ENCODE results near the gene DENND1A.
A peak's percentile ranks its signal among the peaks of the same experiment; 100 is the strongest.

DNA sequence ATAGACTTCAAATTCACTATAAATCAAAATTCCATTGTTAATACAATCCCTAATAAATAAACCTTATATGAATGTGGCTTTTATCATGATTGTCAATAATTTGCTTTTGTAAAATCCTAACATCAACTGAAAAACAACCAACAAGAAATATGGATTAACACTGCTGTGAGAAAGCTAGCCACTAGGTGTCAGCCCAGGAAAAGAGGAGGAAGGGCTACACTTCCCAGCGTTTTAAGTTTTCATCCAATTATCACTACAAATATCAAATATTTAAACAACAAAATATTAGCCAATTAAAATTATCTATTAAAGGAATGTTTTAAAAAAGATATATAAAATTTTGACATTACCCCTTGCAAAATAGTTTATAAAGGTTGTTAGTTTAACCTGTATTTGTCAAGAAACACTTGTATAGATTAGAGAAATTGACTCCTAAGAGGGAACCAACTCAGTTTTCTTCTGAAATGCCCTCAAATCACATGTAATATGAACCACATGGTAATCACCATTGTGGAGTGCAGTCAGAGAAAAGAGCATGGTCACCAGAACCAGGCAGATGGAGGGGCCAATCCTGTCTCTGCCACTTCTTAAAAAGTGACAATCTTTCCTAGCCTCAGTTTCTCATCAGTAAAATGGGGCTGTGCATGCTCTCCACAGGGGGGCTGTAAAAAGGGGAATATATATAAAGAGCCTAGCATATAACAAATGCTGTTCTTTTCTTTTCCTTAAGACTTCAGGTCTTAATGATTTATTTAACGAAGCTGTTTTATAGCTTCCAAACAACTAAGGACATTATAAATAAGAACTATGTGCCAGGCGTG lies 385.7 kb downstream of the DENND1A start:
- TF ChIP-seq, protein P1, sequence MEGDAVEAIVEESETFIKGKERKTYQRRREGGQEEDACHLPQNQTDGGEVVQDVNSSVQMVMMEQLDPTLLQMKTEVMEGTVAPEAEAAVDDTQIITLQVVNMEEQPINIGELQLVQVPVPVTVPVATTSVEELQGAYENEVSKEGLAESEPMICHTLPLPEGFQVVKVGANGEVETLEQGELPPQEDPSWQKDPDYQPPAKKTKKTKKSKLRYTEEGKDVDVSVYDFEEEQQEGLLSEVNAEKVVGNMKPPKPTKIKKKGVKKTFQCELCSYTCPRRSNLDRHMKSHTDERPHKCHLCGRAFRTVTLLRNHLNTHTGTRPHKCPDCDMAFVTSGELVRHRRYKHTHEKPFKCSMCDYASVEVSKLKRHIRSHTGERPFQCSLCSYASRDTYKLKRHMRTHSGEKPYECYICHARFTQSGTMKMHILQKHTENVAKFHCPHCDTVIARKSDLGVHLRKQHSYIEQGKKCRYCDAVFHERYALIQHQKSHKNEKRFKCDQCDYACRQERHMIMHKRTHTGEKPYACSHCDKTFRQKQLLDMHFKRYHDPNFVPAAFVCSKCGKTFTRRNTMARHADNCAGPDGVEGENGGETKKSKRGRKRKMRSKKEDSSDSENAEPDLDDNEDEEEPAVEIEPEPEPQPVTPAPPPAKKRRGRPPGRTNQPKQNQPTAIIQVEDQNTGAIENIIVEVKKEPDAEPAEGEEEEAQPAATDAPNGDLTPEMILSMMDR (IDR thresholded peaks at IDR 0.05): peak; percentile 98
- TF ChIP-seq, protein P2, sequence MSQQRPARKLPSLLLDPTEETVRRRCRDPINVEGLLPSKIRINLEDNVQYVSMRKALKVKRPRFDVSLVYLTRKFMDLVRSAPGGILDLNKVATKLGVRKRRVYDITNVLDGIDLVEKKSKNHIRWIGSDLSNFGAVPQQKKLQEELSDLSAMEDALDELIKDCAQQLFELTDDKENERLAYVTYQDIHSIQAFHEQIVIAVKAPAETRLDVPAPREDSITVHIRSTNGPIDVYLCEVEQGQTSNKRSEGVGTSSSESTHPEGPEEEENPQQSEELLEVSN (IDR thresholded peaks at IDR 0.05; ENCODE audit: borderline replicate concordance, low read depth): no peak
- TF ChIP-seq NFE2L2 (conservative IDR thresholded peaks at IDR 0.05; ENCODE audit: low read length) (no peak), CHD2 (IDR thresholded peaks at IDR 0.05; ENCODE audit: low read length, partially characterized antibody) (no peak), EP300 (IDR thresholded peaks at IDR 0.05) (no peak), EHMT2 (IDR thresholded peaks at IDR 0.05; ENCODE audit: low read depth) (no peak), FOXS1 (CRISPR knock-in tag; IDR thresholded peaks at IDR 0.05) (no peak), NR3C1 (IDR thresholded peaks at IDR 0.05) (no peak), POLR2A (IDR thresholded peaks at IDR 0.05; ENCODE audit: low read length) (no peak), SMC3 (IDR thresholded peaks at IDR 0.05) (peak; percentile 77), JUN (IDR thresholded peaks at IDR 0.05) (no peak), FOSL2 (IDR thresholded peaks at IDR 0.05) (no peak), FOSL2 (CRISPR knock-in tag; IDR thresholded peaks at IDR 0.05) (no peak)
- TF ChIP-seq, protein P3, sequence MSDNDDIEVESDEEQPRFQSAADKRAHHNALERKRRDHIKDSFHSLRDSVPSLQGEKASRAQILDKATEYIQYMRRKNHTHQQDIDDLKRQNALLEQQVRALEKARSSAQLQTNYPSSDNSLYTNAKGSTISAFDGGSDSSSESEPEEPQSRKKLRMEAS (IDR thresholded peaks at IDR 0.05): no peak
